Endothelial cell of hepatic sinusoid (primary cell): ENCODE measurements around the gene TOM1L1.

Source experiments
- in situ Hi-C: cut with HindIII; loops from 2 replicates; pipeline ENCODE4 v1.10.0; 2017; ENCODE audit warnings: low sequenced_read_pairs

TOM1L1 gene

DNA sequence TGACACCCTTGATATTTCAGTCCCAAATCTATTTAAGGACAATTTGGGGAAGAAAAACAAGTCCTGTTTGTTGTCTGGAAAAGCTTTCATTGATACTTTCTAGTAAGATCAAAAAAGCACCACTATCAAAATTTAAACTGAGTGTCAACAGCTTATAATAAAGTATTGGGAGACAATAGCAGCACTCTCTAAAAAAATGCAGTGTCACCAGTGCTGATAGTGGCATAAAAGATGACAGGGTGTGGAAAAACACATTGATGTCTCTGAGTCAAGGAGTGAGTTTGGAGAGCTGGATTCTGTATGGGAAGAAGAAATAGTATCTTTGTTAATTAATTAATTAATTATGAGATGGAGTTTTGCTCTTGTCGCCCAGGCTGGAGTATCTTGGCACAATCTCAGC lies 8.3 kb upstream of the TOM1L1 start:
- in situ Hi-C loops = no loop called here

DNA sequence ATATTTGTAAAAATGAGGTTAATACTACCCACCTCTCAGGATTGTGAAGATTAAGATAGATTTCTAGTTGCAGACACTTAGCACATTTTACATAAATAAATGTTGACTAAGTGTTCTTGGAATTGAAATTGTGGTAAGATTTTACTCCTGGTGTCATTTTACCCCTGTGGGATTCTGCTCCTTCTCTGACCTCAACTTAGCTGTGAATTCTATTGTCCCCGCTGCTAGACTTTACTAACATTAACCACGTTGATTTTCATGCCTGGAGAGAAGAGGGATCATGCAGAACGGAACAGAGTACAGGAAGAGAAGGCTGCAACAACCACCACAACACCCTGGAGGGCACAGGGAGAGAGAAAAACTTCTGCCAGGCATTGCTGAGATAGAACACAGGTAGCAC lies 2.1 kb upstream of the TOM1L1 start:
- in situ Hi-C loops = no loop called here

DNA sequence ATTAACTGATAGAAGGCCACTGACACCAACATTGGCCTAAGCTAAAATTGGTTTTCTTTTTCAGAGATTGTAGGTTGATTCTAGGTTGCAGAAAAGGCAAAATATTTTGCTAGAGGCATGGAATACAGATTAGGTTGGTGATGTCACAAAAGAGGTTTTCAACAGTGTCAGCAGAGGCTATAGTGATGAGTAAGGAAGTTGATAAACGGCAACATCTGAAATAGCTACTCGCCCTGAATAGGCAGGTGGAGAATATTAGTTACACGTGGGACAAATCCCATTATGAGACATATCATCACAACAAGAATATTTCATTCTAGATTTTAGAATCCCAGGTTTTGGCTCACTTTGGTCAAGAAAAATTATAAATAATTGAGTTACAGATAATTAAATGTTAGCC lies 1.5 kb upstream of the TOM1L1 start:
- in situ Hi-C loops = no loop called here

GRCh38 chr17:54899721-54900456 lies 763 bp upstream of the TOM1L1 start:
- in situ Hi-C loops = no loop called here

DNA sequence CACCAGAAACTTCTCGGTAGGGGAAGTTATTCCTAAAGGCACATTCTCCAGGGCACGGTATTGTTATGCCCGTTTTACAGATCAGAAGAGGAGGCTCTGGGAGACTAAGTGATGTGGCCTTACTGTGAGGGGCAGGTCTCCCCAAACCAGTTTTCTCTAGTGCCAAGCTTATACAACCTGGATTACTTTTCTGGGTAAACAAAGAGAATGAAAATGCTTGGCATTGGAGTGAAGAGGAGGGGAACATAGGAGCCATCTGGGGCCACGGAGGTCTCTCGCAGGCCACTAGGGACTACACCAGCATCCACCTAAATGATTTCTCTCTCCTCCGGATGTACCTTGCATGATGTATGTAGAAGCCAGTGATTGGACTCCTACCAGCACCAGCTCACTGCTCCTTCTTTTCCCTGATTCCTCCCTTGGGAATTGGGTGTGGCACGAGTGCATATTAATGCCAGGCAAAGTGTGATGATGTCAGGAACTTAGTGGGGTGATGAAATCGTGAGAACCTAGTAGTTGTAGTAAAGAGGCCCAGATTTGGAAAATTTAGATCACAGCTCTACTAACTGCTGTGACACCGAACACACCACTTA lies 674 bp downstream of the TOM1L1 start:
- in situ Hi-C loops = no loop called here

DNA sequence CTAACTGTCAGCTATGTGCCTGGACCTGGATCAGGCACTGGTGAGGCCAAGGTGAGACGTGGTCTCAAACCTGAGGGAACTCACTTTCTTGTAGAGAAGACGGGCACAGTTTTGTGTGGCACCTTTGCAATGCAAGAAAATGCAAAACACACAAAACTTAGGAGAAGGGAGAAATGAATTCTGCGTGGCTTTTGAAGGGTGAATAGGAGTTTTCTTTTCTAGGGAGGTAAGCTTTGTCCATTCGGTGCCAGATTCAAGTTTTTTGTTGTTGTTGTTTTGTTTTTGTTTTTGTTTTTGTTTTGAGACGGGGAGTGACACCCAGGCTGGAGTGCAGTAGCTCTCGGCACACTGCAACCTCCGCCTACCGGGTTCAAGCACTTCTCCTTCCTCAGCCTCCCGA lies 1.4 kb downstream of the TOM1L1 start:
- in situ Hi-C loops = no loop called here

GRCh38 chr17:54902611-54903010 lies 2.0 kb downstream of the TOM1L1 start:
- in situ Hi-C loops = no loop called here

GRCh38 chr17:54903375-54903774 lies 2.7 kb downstream of the TOM1L1 start:
- in situ Hi-C loops = no loop called here

- in situ Hi-C loops = no loop called here
Measured at GRCh38 chr17:54906683-54907082, 6.0 kb downstream of the TOM1L1 start.

DNA sequence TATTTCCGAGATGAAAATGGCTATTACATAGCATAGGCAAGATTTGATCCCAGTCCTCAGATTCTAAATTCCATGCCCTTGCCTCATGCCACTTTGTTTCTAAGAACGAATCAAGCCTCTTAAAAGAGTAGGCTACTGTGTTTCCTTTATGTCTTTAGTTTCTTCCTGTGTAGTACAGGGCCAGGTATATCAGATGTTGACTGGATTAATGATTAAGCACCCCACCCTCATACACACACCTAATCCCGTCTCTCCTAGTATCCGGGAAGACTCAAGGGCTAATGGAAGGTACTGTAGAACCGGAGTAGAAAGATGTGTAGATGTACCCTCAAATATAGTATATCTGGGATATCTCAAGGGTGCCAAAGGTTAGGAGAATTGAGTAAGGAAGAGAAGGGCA lies 6.7 kb downstream of the TOM1L1 start:
- in situ Hi-C loops = no loop called here

GRCh38 chr17:54909766-54910165 lies 9.1 kb downstream of the TOM1L1 start:
- in situ Hi-C loops = no loop called here

DNA sequence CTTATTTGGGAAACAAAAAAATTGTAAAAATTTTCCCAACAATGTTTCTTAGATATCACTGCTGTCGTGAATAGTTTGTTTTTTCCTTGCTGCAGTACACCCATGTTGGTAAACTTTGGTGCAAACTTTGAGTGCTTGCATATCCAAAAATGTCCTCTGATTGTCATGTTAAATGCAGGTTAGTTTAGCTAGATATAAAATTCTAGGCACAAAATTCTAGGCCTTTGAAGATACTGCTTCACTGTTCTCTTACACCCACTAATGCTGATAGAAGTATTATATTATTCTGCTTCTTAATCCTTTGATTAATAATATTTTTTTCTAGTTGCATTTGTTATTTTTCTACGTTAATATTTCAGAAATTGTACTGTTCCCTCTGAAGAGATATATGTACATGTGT lies 16.1 kb downstream of the TOM1L1 start:
- in situ Hi-C loops = no loop called here

GRCh38 chr17:54919425-54919824 lies 18.8 kb downstream of the TOM1L1 start:
- in situ Hi-C loops = no loop called here

DNA sequence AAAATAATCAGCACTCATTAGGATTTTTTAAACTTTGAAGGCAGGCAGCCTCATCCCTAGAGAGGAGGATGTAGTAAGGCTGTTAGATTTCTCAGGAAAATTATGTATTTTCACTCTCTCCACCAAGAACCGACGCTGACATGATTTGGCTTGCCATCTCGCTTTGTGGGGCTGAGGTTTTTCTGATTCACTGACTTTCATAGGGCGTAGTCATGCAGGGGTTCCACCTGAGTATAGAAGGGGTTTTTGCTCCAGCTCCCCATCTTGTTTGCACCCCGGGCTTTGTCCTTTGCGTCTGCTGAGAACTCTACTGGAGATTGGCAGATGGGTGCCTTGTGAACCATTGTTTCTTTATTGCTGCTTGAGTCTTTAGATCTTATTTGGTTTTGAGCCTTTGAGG lies 20.2 kb downstream of the TOM1L1 start:
- in situ Hi-C loops = no loop called here

DNA sequence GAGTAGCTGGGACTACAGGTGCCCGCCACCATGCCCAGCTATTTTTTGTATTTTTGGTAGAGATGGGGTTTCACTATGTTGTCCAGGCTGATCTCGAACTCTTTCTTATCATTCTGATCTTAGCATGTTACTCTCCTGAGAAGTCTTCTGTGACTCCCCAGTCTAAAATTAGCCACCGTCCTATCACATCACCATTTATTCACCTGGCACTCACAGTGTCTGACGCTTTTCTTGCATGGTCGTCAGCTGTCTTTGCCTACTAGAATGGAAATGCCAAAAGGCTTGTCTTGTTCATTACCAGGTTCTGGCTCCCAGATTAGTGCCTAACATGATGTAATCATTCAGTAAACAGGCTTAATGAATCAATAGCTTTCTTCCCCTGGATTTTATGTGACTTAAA lies 23.8 kb downstream of the TOM1L1 start:
- in situ Hi-C loops = no loop called here

DNA sequence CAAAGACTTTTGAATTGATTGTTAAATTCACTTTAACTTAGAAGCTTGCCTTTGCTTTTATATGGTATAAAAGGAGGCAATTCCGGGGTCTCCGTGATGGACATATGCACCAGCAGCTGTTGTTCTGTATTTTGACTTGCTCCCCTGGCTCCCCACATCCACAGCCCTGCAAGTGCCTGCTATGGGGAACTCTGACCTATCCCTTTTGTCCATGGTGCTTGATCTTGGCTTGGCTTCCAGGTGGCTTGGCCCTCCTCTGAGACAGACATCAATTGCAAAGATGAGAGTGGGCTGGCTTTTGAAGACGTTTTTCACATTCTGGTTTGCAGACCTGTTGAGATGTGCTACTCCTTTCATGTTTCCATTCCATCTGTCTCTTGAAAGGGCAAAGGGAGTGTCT lies 26.9 kb downstream of the TOM1L1 start:
- in situ Hi-C loops = no loop called here

DNA sequence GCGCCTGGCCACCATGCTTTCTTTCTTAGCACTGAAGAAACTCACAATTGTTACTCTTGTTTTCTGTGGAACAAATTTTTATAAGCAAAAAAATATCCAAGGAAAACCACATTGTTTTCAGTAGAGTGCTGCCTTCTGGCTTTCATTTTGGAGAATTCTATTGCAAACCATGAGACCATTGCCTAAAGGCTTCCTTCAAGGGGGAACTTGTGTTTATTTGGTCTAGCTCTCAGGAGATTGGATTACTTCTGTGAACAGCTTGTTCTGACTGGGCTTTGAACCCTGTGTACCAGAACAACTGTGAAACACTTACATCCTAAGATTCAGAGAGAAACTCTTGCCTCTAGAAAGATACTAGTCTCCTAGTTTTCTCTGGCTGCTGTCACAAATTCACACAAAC lies 32.1 kb downstream of the TOM1L1 start:
- in situ Hi-C loops = no loop called here

DNA sequence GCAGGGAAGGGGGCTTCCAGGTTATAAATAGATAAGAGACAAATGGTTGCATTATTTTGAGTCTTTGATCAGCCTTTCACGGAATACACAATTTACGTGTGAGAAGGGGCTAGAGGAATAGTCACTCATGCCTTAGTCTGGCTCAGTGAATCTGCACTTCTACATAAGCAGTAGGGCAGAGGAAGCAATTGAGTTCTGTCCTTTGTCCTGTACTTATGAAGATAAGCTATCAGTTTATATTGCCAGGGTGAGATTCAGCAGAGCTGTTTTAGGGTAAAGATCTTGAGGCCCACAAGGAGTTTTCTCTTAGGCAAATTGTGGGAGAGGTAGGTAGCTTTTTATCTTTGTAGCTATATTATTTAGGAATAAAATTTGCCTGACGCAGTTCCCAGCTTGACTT lies 33.3 kb downstream of the TOM1L1 start:
- in situ Hi-C loops = no loop called here

GRCh38 chr17:54935471-54935870 lies 34.8 kb downstream of the TOM1L1 start:
- in situ Hi-C loops = no loop called here

GRCh38 chr17:54937018-54937417 lies 36.4 kb downstream of the TOM1L1 start:
- in situ Hi-C loops = no loop called here

- in situ Hi-C loops = no loop called here
Measured at GRCh38 chr17:54937426-54937825, 36.8 kb downstream of the TOM1L1 start.

GRCh38 chr17:54941285-54941684 lies 40.6 kb downstream of the TOM1L1 start:
- in situ Hi-C loops = no loop called here

DNA sequence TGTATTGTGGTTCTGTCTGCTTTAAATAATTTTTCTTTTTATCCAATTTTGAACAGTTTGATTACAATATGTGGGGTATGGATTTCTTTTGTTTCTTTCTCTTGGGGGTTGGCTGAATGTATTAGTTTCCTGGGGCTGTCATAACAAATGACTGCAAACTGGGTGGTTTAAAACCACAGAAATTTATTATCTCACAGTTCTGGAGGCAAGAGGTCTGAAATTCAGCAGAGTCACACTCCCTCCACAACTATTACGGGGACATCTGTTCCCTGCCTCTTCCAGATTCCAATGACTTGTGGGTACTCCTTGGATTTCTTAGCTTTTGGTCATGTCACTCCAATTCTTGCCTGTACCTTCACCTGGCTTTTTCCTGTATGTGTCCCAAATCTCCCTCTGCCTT lies 44.1 kb downstream of the TOM1L1 start:
- in situ Hi-C loops = no loop called here
